Neural crest cell (in vitro differentiated cells): ENCODE measurements around the gene ENPP5. TPM values are rescaled to one million over a fixed set of nuclear protein-coding genes. Genes with fewer than 3 reads are reported as not detected.
"Not testable (repeated sequence)": the region's sequence is repeated elsewhere in the genome, so short reads cannot be mapped to it uniquely, and the experiment has no call there.

Experiments used
- DNase-seq: peaks from one replicate; pipeline ENCODE4 v3.0.0; 2021; ENCODE audit warnings: low read depth, mixed read lengths, low spot score
- H3K27ac Mint-ChIP-seq: one replicate; pipeline ENCODE4 v1.8.0; 2021; ENCODE audit warnings: mild to moderate bottlenecking, mixed read lengths; ENCODE audit not compliant: unreplicated experiment
- H3K27me3 Mint-ChIP-seq: 2 replicates; pipeline ENCODE4 v1.8.0; 2021; ENCODE audit warnings: low read depth, mild to moderate bottlenecking, mixed read lengths
- H3K36me3 Mint-ChIP-seq: 2 replicates; pipeline ENCODE4 v1.8.0; 2021; ENCODE audit warnings: low read depth, mild to moderate bottlenecking, mixed read lengths
- H3K4me1 Mint-ChIP-seq: 2 replicates; pipeline ENCODE4 v1.8.0; 2021; ENCODE audit warnings: mixed read lengths
- H3K4me3 Mint-ChIP-seq: one replicate; pipeline ENCODE4 v1.8.0; 2021; ENCODE audit warnings: mild to moderate bottlenecking, mixed read lengths
- H3K9me3 Mint-ChIP-seq: 2 replicates; pipeline ENCODE4 v1.8.0; 2021; ENCODE audit warnings: mixed read lengths
- total RNA-seq: library from RNA; stranded (reverse); gene quantifications from 2 replicates; pipeline ENCODE4 v1.2.1, GENCODE V29; 2021
- TF ChIP-seq, protein P1 (sequence below): fragments of 200-600 bp; sonication (generic); conservative IDR thresholded peaks from 2 replicates; pipeline ENCODE4 v1.5.0; 2021; ENCODE audit warnings: antibody characterized with exemption, mild to moderate bottlenecking

The ENPP5 gene
- total RNA-seq, 1 donor from 2014 or later = 0.68 TPM

DNA sequence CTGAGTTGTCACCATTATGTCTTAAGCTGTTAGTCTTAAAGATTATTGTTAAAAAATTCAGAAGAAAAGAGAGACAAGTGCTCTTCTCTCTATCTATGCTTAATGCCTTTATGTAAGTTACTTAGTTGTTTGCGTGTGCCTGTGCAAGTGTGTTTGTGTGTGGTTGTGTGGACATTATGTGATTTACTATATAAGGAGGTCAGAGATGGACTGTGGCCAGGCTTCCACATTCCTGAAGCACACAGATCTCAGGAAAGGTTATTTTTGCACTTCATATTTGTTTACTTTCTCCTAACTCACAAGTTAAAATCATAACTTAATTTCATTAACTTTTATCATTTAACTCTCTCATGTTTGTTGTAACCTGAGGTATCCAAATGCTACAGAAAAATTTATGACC lies 26.5 kb downstream of the ENPP5 start:
- H3K9me3 Mint-ChIP-seq = no peaks in the 10 kb centered on the region
- TF ChIP-seq, protein P1, sequence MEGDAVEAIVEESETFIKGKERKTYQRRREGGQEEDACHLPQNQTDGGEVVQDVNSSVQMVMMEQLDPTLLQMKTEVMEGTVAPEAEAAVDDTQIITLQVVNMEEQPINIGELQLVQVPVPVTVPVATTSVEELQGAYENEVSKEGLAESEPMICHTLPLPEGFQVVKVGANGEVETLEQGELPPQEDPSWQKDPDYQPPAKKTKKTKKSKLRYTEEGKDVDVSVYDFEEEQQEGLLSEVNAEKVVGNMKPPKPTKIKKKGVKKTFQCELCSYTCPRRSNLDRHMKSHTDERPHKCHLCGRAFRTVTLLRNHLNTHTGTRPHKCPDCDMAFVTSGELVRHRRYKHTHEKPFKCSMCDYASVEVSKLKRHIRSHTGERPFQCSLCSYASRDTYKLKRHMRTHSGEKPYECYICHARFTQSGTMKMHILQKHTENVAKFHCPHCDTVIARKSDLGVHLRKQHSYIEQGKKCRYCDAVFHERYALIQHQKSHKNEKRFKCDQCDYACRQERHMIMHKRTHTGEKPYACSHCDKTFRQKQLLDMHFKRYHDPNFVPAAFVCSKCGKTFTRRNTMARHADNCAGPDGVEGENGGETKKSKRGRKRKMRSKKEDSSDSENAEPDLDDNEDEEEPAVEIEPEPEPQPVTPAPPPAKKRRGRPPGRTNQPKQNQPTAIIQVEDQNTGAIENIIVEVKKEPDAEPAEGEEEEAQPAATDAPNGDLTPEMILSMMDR = no peak
- no peak overlapping the region for H3K27ac Mint-ChIP-seq
- DNase-seq = no peak
- no peaks in the 10 kb centered on the region for H3K36me3 Mint-ChIP-seq
- H3K4me1 Mint-ChIP-seq = no peaks in the 10 kb centered on the region
- no peaks in the 10 kb centered on the region for H3K27me3 Mint-ChIP-seq
- no peak overlapping the region for H3K4me3 Mint-ChIP-seq

DNA sequence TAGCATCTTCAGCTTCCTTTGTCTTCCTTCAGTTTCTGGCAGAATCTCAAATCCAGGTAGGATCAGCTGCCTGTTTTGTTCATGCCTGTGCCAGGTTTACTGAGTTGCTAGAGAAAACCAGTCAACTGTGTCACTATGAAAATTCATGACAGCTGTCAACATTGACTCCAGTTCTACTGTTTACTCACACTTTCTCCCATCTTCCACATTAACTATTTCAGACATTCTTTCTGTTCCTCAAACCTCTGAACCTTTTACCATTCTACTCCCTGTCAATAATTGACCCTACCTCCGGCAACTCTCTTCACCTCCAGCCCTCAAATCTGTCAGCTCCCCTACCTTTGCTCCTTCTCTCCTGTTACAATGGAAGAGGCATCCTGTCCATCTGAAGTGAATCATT lies 32.5 kb downstream of the ENPP5 start:
- Mint-ChIP-seq H3K4me3 (no peak overlapping the region), H3K9me3 (no peaks in the 10 kb centered on the region), H3K4me1 (no peaks in the 10 kb centered on the region), H3K36me3 (no peaks in the 10 kb centered on the region), H3K27ac (no peak overlapping the region), H3K27me3 (peaks cover 13% of the 10 kb centered on the region)
- DNase-seq = no peak
- TF ChIP-seq, protein P1 = no peak

DNA sequence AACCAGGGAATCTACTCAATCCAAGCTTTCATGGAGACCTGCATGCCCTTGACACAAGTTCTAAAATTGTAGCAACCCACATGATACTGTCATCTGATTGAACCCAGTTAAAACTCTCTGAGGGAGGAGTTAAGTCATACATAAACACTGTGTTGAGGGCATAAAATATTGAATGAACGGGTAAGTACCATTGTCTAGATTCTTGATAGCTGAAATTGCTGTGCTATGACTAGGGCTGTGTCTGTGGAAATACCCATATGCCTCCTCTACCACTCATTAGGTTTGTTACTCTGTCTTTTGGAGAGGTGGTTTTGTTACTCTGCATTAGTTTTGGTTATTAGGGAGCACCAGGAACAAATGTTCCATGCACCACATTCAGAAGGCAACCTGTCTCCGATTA lies 33.4 kb downstream of the ENPP5 start:
- Mint-ChIP-seq H3K27me3 (peaks cover 15% of the 10 kb centered on the region), H3K4me3 (no peak overlapping the region), H3K4me1 (no peaks in the 10 kb centered on the region), H3K27ac (no peak overlapping the region), H3K36me3 (no peaks in the 10 kb centered on the region), H3K9me3 (no peaks in the 10 kb centered on the region)
- DNase-seq = no peak
- TF ChIP-seq, protein P1 = no peak

DNA sequence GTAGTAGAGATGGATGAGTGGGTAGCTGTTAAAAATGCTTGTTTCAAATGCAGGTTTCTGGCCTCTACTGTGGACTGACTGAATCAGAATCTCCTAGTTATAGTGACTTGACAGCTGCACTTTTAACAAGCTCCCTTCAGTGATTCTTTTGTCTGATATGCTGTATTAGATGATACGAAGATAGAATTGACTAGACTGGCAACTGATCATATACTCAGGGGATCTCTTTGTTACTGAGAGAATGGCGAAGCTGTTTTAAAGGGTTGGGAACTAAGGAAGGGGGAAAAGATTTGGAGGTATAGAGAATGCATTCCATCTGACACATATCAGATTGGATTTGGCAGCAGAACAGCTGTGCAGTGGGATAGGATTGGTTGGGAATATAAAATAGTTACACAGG lies 33.9 kb downstream of the ENPP5 start:
- Mint-ChIP-seq H3K27me3 (peaks cover 15% of the 10 kb centered on the region), H3K27ac (no peak overlapping the region), H3K4me1 (no peaks in the 10 kb centered on the region), H3K36me3 (no peaks in the 10 kb centered on the region), H3K4me3 (no peak overlapping the region), H3K9me3 (no peaks in the 10 kb centered on the region)
- no peak for DNase-seq
- TF ChIP-seq, protein P1 = no peak

DNA sequence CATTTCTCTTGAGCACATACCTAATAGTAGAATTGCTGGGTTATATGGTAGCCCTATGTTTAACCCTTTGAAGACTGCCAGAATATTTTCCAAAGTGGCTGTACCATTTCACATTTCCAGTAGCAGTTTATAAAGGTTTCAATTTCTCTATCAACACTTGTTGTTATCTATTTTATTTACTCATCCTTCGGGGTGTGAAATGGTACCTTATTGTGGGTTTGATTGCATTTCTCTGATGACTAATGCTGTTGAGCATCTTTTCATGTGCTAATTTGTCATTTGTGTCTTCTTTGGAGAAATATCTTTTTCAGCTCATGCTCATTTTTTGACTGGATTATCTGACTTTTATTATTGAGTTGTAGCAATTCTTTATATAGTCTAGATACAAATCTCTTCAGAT lies 35.6 kb downstream of the ENPP5 start:
- no peak for DNase-seq
- Mint-ChIP-seq H3K36me3 (no peaks in the 10 kb centered on the region), H3K27me3 (peaks cover 16% of the 10 kb centered on the region), H3K4me3 (no peak overlapping the region), H3K4me1 (no peaks in the 10 kb centered on the region), H3K9me3 (peaks cover 3% of the 10 kb centered on the region), H3K27ac (no peak overlapping the region)
- TF ChIP-seq, protein P1 = no peak

DNA sequence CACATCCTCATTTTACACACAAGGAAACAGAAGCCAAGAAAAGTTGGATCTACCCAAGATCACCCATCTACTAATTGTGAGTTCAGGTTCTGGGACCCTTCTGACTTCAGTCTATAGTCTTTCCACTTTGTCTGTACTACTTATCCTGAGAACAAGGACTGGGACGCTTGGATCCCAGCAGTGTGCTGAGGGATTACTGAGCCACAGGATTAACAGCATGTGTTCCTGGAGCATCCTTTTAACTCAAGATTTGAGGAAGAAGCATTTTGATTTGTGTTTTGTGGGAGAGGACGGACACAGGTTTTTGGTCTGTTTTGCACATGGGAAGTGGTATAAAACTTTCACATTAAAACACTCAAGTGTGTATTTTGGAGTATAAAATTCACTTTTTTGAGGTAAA lies 36.6 kb downstream of the ENPP5 start:
- TF ChIP-seq, protein P1 = no peak
- Mint-ChIP-seq H3K27me3 (peaks cover 23% of the 10 kb centered on the region), H3K27ac (no peak overlapping the region), H3K36me3 (no peaks in the 10 kb centered on the region), H3K4me1 (peaks cover 5% of the 10 kb centered on the region), H3K9me3 (peaks cover 3% of the 10 kb centered on the region), H3K4me3 (no peak overlapping the region)
- no peak for DNase-seq

DNA sequence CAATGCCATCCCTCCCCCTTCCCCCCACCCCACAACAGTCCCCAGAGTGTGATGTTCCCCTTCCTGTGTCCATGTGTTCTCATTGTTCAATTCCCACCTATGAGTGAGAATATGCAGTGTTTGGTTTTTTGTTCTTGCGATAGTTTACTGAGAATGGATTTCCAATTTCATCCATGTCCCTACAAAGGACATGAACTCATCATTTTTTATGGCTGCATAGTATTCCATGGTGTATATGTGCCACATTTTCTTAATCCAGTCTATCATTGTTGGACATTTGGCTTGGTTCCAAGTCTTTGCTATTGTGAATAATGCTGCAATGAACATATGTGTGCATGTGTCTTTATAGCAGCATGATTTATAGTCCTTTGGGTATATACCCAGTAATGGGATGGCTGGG lies 39.5 kb downstream of the ENPP5 start:
- H3K27ac Mint-ChIP-seq, DNase-seq, H3K36me3 Mint-ChIP-seq, H3K9me3 Mint-ChIP-seq, H3K4me1 Mint-ChIP-seq, H3K4me3 Mint-ChIP-seq: not testable (repeated sequence)
- H3K27me3 Mint-ChIP-seq = peaks cover 37% of the 10 kb centered on the region
